ENCODE data around the gene SREBF1. TPM values are rescaled to one million over a fixed set of nuclear protein-coding genes. Genes with fewer than 3 reads are reported as not detected.

SREBF1 gene
- total and polyA plus RNA-seq, 2 experiments from 2014 or later = 19.2 to 36.2 TPM

DNA sequence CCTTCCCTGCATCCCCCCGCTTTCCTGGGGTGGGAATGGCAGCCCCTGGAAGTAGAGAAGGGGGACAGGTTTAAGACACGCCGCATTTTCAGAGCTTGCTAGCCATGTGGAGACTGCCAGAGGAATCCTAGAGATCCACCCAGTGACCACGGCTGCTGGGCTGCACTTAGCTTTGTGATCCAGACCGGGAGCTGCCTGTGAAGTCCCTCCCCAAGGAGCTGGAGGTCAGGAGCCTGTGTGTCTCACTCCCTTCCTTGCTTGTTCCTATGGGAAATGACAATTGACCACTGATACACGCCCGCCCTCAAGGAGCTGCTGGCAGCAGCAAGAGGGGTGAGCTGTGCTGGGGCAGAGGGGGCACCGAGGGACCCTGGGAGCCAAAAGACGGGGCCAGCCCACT lies 73.7 kb downstream of the SREBF1 start:
- no peaks in the 10 kb centered on the region for H3K27me3 ChIP-seq (replicated peaks; ENCODE audit: insufficient read depth)
- no peaks in the 10 kb centered on the region for H3K36me3 ChIP-seq (ENCODE audit: low read depth)
- no peaks in the 10 kb centered on the region for H3K9me2 ChIP-seq (ENCODE audit: insufficient read depth)
- no peaks in the 10 kb centered on the region for H3K4me1 ChIP-seq (ENCODE audit: insufficient read depth)
- in situ Hi-C loops (cut with MboI) = no loop called here
- WGBS, 2 experiments (ENCODE audit: low coverage in 1 of 2, low lambda C conversion rate in 2 of 2, missing lambda C conversion rate in 2 of 2) = 75 to 76% methylated on average over 9 of the region's 9 CpGs
- no peak overlapping the region for H3K4me3 ChIP-seq
- H2AFZ ChIP-seq = no peak overlapping the region
- no peak overlapping the region for H3K9ac ChIP-seq
- no peak overlapping the region for H3K27ac ChIP-seq
- TF ChIP-seq EZH2 (IDR thresholded peaks at IDR 0.05; ENCODE audit: insufficient read depth, poor library complexity, severe bottlenecking) (no peak), EZH2phosphoT487 (IDR thresholded peaks at IDR 0.05; ENCODE audit: insufficient read depth, low read depth) (no peak)
- peaks cover 83% of the 10 kb centered on the region for H3K79me2 ChIP-seq (ENCODE audit: insufficient read depth)
- H3K4me2 ChIP-seq (ENCODE audit: unreplicated experiment) = no peak overlapping the region
- H3F3A ChIP-seq (ENCODE audit: insufficient read depth) = no peaks in the 10 kb centered on the region
- H4K20me1 ChIP-seq (ENCODE audit: insufficient read depth) = 0 out of 2 replicates have a peak, but pooled peaks cover 8% of the 10 kb centered on the region
- no peaks in the 10 kb centered on the region for H3K9me3 ChIP-seq (ENCODE audit: low read depth)
- DNase-seq = no peak

DNA sequence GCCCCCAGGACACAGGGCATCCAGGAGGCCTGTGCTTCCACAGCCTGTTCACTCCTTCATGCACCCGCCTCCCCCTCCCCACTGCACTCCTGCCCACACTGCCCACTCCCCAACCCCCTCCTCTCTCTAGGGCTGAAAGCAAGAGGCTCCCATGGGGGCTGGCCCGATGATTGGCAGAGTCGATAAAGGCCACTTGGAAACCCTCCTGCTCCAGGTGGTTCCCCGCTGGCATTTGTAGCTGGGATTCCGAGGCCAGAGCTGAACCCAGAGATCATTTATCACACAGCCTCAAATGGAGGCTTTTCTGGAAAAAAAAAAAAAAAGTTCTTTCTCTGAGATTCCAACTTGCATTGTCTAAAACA lies 74.1 kb downstream of the SREBF1 start:
- Histone ChIP-seq H3K9ac (no peak overlapping the region), H3K27me3 (replicated peaks; ENCODE audit: insufficient read depth) (no peaks in the 10 kb centered on the region), H3K4me3 (no peak overlapping the region), H3K9me2 (ENCODE audit: insufficient read depth) (no peaks in the 10 kb centered on the region), H3K27ac (no peak overlapping the region), H3K36me3 (ENCODE audit: low read depth) (no peaks in the 10 kb centered on the region), H3K79me2 (ENCODE audit: insufficient read depth) (peaks cover 83% of the 10 kb centered on the region), H3K9me3 (ENCODE audit: low read depth) (no peaks in the 10 kb centered on the region), H3K4me2 (ENCODE audit: unreplicated experiment) (no peak overlapping the region), H2AFZ (no peak overlapping the region), H3F3A (ENCODE audit: insufficient read depth) (no peaks in the 10 kb centered on the region), H3K4me1 (ENCODE audit: insufficient read depth) (no peaks in the 10 kb centered on the region), H4K20me1 (ENCODE audit: insufficient read depth) (0 out of 2 replicates have a peak, but pooled peaks cover 8% of the 10 kb centered on the region)
- no peak for TF ChIP-seq EZH2 (IDR thresholded peaks at IDR 0.05; ENCODE audit: insufficient read depth, poor library complexity, severe bottlenecking)
- TF ChIP-seq EZH2phosphoT487 (IDR thresholded peaks at IDR 0.05; ENCODE audit: insufficient read depth, low read depth) = no peak
- no peak for DNase-seq
- 84 to 91% methylated on average over 5 of the region's 5 CpGs for WGBS, 2 experiments (ENCODE audit: low coverage in 1 of 2, low lambda C conversion rate in 2 of 2, missing lambda C conversion rate in 2 of 2)
- in situ Hi-C loops (cut with MboI) = no loop called here

MicroRNA genes within 50 kb of the gene (microRNA counts, 767-probe panel; counts per million panel counts)
- microRNA hsa-miR-33b-5p = 447 counts per million, percentile 86 among the panel's probes with 10 or more counts

Small RNAs within 50 kb of the gene (microRNA-seq; reads per million reads assigned to microRNA genes)
- gene MIR33B (ENCODE audit: borderline number of aligned reads) = 33.2 reads per million, percentile 35 among the genes with 10 or more reads in this experiment
- not detected for gene MIR6777 (ENCODE audit: borderline number of aligned reads)

Small RNAs within 50 kb of the gene (small RNA-seq; reads per million reads assigned to genes)
- gene MIR33B (ENCODE audit: low read depth, low replicate concordance) (not detected), gene MIR6777 (ENCODE audit: low read depth, low replicate concordance) (not detected)

Other genes starting within 250 kb of the SREBF1 start
- 53.0 and 62.0 TPM in 2 replicates for gene PEMT, start 245.3 kb downstream of the SREBF1 start, total RNA-seq (2014; rRNA removed; shearing (Covaris generic))
- 60.4 and 68.7 TPM in 2 replicates for gene PEMT, start 245.3 kb downstream of the SREBF1 start, polyA plus RNA-seq (2016; fragmentation: Nextera tagmentation; extraction: Ambion mirVana)
- gene RAI1, start 155.5 kb downstream of the SREBF1 start, total RNA-seq (2014; rRNA removed; shearing (Covaris generic)) = 9.1 and 17.8 TPM in 2 replicates
- 4.4 and 5.2 TPM in 2 replicates for gene RAI1, start 155.5 kb downstream of the SREBF1 start, polyA plus RNA-seq (2016; fragmentation: Nextera tagmentation; extraction: Ambion mirVana)
- gene TOM1L2, start 135.4 kb upstream of the SREBF1 start, total RNA-seq (2014; rRNA removed; shearing (Covaris generic)) = 31.0 and 50.2 TPM in 2 replicates
- 25.5 and 27.3 TPM in 2 replicates for gene TOM1L2, start 135.4 kb upstream of the SREBF1 start, polyA plus RNA-seq (2016; fragmentation: Nextera tagmentation; extraction: Ambion mirVana)
- 1.0 and 3.6 TPM in 2 replicates for gene DRC3, start 135.9 kb upstream of the SREBF1 start, total RNA-seq (2014; rRNA removed; shearing (Covaris generic))
- gene DRC3, start 135.9 kb upstream of the SREBF1 start, polyA plus RNA-seq (2016; fragmentation: Nextera tagmentation; extraction: Ambion mirVana) = 2.2 and 3.2 TPM in 2 replicates
- gene ATPAF2, start 202.2 kb upstream of the SREBF1 start, total RNA-seq (2014; rRNA removed; shearing (Covaris generic)) = 17.0 and 37.6 TPM in 2 replicates
- 21.9 and 22.3 TPM in 2 replicates for gene ATPAF2, start 202.2 kb upstream of the SREBF1 start, polyA plus RNA-seq (2016; fragmentation: Nextera tagmentation; extraction: Ambion mirVana)
- 8.0 and 10.2 TPM in 2 replicates for gene GID4, start 202.4 kb upstream of the SREBF1 start, total RNA-seq (2014; rRNA removed; shearing (Covaris generic))
- gene GID4, start 202.4 kb upstream of the SREBF1 start, polyA plus RNA-seq (2016; fragmentation: Nextera tagmentation; extraction: Ambion mirVana) = 7.2 and 7.3 TPM in 2 replicates

All from GM23248 (cell line).